ENCODE results near the gene NPSR1.

DNA sequence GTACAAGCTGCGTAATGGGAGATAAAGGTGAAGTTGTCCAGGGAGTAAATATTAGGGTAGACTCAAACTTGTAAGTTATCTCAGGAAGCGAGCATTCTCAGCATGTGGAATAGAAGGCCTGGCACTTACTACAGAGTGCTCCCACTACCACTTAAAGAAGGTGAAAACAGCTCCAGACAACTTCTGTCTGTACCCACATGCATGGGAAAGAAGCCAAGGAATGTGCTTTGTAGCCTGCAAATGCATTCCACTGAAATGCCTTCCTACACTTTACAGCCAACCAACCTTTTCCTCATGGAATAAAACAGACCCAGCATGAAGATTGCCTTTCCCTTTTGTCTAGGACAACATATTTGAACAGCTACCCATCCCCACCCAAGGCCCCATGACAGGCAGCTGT lies 45.4 kb upstream of the NPSR1 start:
- TF ChIP-seq, protein P1, sequence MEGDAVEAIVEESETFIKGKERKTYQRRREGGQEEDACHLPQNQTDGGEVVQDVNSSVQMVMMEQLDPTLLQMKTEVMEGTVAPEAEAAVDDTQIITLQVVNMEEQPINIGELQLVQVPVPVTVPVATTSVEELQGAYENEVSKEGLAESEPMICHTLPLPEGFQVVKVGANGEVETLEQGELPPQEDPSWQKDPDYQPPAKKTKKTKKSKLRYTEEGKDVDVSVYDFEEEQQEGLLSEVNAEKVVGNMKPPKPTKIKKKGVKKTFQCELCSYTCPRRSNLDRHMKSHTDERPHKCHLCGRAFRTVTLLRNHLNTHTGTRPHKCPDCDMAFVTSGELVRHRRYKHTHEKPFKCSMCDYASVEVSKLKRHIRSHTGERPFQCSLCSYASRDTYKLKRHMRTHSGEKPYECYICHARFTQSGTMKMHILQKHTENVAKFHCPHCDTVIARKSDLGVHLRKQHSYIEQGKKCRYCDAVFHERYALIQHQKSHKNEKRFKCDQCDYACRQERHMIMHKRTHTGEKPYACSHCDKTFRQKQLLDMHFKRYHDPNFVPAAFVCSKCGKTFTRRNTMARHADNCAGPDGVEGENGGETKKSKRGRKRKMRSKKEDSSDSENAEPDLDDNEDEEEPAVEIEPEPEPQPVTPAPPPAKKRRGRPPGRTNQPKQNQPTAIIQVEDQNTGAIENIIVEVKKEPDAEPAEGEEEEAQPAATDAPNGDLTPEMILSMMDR (IDR thresholded peaks at IDR 0.05): no peak
- no peak for TF ChIP-seq POLR2A (IDR thresholded peaks at IDR 0.05)

All from heart left ventricle (tissue), 13 donors.